Measurements from ENCODE around the gene NAT16. TPM values are rescaled to one million over a fixed set of nuclear protein-coding genes. Genes with fewer than 3 reads are reported as not detected.

NAT16 gene
- total RNA-seq, 1 donor from 2014 or later = 0.12 TPM

- no peak for TF ChIP-seq CTCF (conservative IDR thresholded peaks at IDR 0.05; ENCODE audit: low read depth, low read length)
- DNase-seq (ENCODE audit: low read depth) = no peak
- peak overlapping the region; percentile 79 for H3K4me3 ChIP-seq (ENCODE audit: low read depth, low read length)
Measured at GRCh38 chr7:101128040-101128834, 51.9 kb downstream of the NAT16 start.

- H3K4me3 ChIP-seq (ENCODE audit: low read depth, low read length) = peak overlapping the region; percentile 79
- DNase-seq (ENCODE audit: low read depth) = no peak
- no peak for TF ChIP-seq CTCF (conservative IDR thresholded peaks at IDR 0.05; ENCODE audit: low read depth, low read length)
Measured at GRCh38 chr7:101127460-101128039, 52.5 kb downstream of the NAT16 start.

- peak within 1 kb of the TSS; percentile 79 for H3K4me3 ChIP-seq (ENCODE audit: low read depth, low read length)
- peak; percentile 33 for TF ChIP-seq CTCF (conservative IDR thresholded peaks at IDR 0.05; ENCODE audit: low read depth, low read length)
- peak; percentile 86 for DNase-seq (ENCODE audit: low read depth)
Measured at GRCh38 chr7:101126651-101127459, 53.2 kb downstream of the NAT16 start, which contains the start of gene SERPINE1. Gene SERPINE1 (plus strand): TSS chr7:101127104. CDS start chr7:101128394, 1,290 bp downstream.

- peak overlapping the region; percentile 79 for H3K4me3 ChIP-seq (ENCODE audit: low read depth, low read length)
- DNase-seq (ENCODE audit: low read depth) = no peak
- TF ChIP-seq CTCF (conservative IDR thresholded peaks at IDR 0.05; ENCODE audit: low read depth, low read length) = no peak
Measured at GRCh38 chr7:101125989-101126650, 54.0 kb downstream of the NAT16 start.

GRCh38 chr7:101124376-101125056 lies 55.6 kb downstream of the NAT16 start:
- no peak overlapping the region for H3K4me3 ChIP-seq (ENCODE audit: low read depth, low read length)
- TF ChIP-seq CTCF (conservative IDR thresholded peaks at IDR 0.05; ENCODE audit: low read depth, low read length) = no peak
- DNase-seq (ENCODE audit: low read depth) = no peak

GRCh38 chr7:101123703-101124068 lies 56.4 kb downstream of the NAT16 start:
- DNase-seq (ENCODE audit: low read depth) = no peak
- no peak for TF ChIP-seq CTCF (conservative IDR thresholded peaks at IDR 0.05; ENCODE audit: low read depth, low read length)
- no peak overlapping the region for H3K4me3 ChIP-seq (ENCODE audit: low read depth, low read length)
